ENCODE data around the gene KIR3DL1.
"Not testable (repeated sequence)": the region's sequence is repeated elsewhere in the genome, so short reads cannot be mapped to it uniquely, and the experiment has no call there.

GRCh38 chr19:54772666-54773065 is 43.6 kb upstream of the KIR3DL1 start:
- TF ChIP-seq CTCF (IDR thresholded peaks at IDR 0.05; ENCODE audit: low read length); EZH2 (IDR thresholded peaks at IDR 0.05; ENCODE audit: borderline replicate concordance, low read length): not testable (repeated sequence)

All from OCI-LY1 (cell line).